Stimulated activated naive CD4-positive, alpha-beta T cell treated with Interleukin-2 at 50 U/mL for 16 hours (primary cell): Measurements from ENCODE around the gene STX8.

Experiments
- DNase-seq: peaks from one replicate; lab custom pipeline; 2025; lab: John Stamatoyannopoulos, UW

STX8 gene

GRCh38 chr17:9294661-9295210, 280.9 kb downstream of the STX8 start:
- no peak for DNase-seq

GRCh38 chr17:9292561-9292941, 283.1 kb downstream of the STX8 start:
- no peak for DNase-seq

- DNase-seq: peak; percentile 5
Measured at GRCh38 chr17:9291912-9292560, 283.6 kb downstream of the STX8 start.

- DNase-seq: peak; percentile 13
Measured at GRCh38 chr17:9290226-9290613, 285.4 kb downstream of the STX8 start.

- DNase-seq: no peak
Measured at GRCh38 chr17:9287306-9287705, 288.3 kb downstream of the STX8 start.

- DNase-seq: no peak
Measured at GRCh38 chr17:9286434-9286833, 289.2 kb downstream of the STX8 start.

GRCh38 chr17:9285602-9286427, 289.8 kb downstream of the STX8 start:
- DNase-seq: no peak

GRCh38 chr17:9284884-9285283, 290.7 kb downstream of the STX8 start:
- no peak for DNase-seq

GRCh38 chr17:9283909-9284308, 291.7 kb downstream of the STX8 start:
- no peak for DNase-seq

- DNase-seq: no peak
Measured at GRCh38 chr17:9279893-9280292, 295.7 kb downstream of the STX8 start.

GRCh38 chr17:9274973-9275372, 300.6 kb downstream of the STX8 start:
- no peak for DNase-seq

- DNase-seq: peak; percentile 25
Measured at GRCh38 chr17:9273428-9274391, 301.9 kb downstream of the STX8 start.

GRCh38 chr17:9272501-9273200, 303.0 kb downstream of the STX8 start:
- DNase-seq: no peak

- no peak for DNase-seq
Measured at GRCh38 chr17:9271989-9272388, 303.6 kb downstream of the STX8 start.

- no peak for DNase-seq
Measured at GRCh38 chr17:9270921-9271320, 304.7 kb downstream of the STX8 start.

- no peak for DNase-seq
Measured at GRCh38 chr17:9269350-9270035, 306.1 kb downstream of the STX8 start.

- no peak for DNase-seq
Measured at GRCh38 chr17:9268546-9268945, 307.1 kb downstream of the STX8 start.

GRCh38 chr17:9266697-9267117, 308.9 kb downstream of the STX8 start:
- DNase-seq: no peak

GRCh38 chr17:9266031-9266680, 309.5 kb downstream of the STX8 start:
- DNase-seq: no peak
